HG03097 (cell line): ENCODE results near the gene CHMP1B.
"Not testable (repeated sequence)": the region's sequence is repeated elsewhere in the genome, so short reads cannot be mapped to it uniquely, and the experiment has no call there.

Experiments used
- ATAC-seq: cut with Tn5 transposase; IDR thresholded peaks from one replicate; pipeline ENCODE4 v1.9.1; 2021; ENCODE audit not compliant: unreplicated experiment, low FRiP score

The CHMP1B gene

DNA sequence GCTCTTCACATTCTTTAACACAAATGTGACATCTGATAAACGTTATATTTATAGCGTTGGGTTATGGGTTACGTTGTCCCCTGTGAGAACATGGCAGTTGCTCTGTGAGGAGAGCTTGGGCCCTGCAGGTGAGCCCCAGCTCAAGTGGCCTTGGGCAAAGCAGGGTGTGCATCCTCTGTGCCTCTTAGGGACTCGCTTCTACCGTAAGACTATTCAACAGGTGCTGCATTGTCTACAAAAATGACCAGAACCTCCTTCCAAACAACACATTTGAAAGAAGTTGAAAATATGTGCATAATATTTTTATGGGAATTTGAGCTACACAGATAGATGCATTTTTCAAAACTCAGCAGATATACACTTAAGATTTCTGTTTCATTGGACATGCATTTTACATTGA lies 16.4 kb upstream of the CHMP1B start:
- ATAC-seq, result no peak

DNA sequence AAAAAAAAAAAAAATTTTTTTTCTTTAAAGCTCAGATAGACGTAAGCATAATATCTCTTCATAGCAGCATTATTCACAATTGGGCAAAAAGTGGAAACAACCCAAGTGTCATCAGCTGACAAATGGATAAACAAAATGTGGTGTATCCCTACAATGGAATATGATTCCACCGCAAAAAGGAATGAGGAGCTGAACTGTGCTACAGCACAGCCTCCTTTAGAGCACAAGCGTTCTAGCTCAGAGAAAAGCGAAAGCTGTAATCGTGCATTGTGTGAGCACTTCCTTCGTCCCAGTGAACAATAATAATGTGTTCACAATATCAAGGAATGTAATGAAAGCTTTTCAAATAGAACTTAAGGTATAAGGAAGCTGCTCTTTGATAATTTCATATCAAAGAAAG lies 11.7 kb upstream of the CHMP1B start:
- no peak for ATAC-seq

DNA sequence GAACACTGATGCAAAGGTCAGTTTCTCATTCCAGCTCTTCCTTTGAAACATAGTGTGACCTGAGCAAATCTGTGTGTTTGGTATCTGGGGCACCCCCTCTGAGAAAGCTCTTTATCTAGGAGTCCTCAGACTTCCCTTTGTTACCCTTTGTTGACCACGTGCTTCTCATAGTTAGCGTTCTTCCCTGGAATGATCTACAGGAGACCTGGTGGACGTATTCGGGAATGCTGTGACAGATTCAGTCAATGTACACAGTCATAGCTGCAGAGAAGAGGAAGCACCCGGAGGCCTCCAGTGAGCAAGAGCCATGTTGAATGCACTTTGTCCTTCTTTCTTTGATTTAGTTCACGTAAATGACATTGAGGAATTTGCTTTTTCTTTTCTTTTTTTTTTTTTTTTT lies 10.7 kb upstream of the CHMP1B start:
- ATAC-seq, result no peak

DNA sequence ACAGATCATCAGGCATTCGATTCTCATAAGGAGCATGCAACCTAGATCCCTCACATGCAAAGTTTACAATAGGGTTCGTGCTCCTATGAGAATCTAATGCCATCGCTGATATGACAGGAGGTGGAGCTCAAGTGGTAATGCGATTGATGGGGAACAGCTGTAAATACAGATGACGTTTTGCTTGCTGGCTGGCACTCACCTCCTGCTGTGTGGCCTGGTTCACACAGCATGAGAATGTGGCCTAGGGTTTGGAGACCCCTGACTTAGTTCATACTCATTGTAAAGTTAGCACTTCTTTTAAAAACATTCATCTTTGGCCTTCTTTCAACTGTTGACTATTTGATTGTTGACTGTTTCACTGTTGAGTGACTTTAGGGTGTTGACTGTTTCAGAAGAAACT lies 8.7 kb upstream of the CHMP1B start:
- ATAC-seq, result no peak

DNA sequence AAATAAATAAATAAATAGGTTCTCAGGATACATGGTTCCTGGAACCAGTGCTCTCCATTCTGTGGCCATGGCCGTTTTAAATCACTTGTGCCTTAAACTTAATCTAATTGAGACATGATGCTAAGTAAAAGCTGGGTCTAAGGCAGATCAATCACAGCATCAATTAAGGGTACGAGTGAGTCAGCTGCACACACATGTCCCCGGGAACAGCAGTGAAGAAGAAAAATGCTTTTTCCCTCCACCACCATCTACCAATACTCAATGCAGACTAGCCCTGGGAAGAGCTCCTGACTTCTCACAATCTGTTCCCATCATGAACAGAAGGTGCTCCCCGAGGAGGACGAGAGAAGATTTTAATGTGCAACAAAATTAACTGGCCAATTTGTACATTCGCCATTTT lies 6.8 kb upstream of the CHMP1B start:
- ATAC-seq, result no peak

DNA sequence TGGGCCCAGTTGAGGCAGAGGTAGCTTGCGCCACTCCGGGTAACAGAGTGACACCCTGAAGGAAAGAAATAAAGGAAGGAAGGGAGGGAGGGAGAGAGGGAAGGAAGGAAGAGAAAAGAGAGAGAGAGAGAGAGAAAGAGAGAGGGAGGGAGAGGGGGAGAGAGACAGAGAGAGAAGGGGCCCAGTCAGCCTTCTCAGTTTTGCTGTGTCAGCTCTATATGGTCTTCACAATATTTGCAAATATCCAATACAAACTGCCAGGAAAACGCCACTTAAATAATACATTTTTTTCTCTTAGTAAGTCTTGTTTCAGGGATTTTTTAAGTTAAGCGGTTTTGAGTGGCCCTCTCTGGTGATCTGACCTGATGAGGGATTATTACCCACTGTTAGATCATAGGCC lies 5.6 kb upstream of the CHMP1B start:
- no peak for ATAC-seq

DNA sequence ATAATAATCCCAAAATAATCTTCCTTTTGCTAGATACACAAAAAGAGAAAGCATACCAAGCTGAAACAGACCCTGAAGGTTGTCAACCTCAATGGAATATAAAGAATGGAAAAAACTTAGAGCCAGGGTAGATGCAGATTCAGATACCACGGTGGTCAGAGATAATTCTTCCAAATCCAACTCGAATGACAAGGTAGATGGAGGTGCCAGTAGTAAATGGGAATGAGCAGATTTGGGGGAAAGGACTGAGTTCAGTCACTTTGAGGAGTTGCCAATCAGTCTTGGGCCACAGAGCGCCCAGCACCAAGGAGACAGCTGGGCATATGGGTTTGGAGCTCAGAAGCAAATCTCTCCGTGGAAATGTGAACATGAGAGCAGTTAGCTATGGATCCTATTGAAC lies 3.4 kb upstream of the CHMP1B start:
- ATAC-seq, result no peak

DNA sequence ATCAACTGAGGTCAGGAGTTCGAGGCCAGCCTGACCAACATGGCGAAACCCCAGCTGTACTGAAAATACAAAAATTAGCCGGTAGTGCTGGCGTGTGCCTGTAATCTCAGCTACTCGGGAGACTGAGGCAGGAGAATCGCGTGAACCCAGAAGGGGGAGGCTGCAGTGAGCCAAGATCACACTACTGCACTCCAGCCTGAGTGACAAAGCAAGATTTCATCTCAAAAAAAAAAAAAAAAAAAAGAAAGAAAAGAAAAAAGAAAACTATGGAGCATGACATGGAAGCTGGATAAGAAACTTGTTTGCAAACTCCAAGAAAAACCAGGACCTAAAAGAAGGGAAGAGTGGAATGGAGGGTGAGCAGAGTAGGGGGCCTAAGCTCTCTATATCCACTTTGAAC lies 1.9 kb upstream of the CHMP1B start:
- ATAC-seq, result no peak

DNA sequence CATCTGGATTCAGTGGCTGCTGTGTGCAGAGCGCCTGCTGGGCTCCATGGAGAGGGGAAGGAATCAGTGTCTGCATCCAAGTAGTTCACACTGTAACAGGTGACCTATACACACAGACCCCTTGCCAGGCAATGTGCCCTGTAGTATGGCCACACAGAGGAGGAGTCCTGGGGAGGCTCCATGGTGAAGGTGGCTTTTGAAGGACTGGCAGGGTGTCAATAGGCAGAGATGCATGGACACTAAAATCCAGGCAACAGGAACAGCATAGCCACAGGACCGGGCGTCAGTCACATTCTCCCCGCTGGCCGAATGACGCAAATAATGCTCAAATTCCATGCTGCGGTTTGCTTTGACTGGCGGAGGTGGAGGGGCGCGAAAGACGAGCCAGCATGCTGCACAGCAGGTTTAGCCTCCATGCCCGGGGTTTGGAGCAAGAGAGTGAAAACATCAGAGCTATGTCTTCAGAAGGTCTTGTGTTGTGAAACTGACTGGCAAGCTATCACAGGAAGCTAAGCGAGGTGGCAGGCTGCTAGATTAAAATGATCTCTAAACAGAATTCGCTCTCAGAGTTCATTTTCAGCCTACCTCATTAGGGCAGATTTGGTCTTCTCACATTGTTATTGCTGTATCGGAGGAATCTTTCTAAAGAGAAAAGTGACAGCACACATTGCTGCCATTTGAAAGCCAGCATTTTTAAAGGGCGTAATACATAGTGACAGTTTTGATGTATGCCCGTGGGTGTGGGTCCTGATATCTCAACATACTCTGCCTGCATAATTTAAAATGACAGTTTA lies 1.2 kb upstream of the CHMP1B start:
- no peak for ATAC-seq

DNA sequence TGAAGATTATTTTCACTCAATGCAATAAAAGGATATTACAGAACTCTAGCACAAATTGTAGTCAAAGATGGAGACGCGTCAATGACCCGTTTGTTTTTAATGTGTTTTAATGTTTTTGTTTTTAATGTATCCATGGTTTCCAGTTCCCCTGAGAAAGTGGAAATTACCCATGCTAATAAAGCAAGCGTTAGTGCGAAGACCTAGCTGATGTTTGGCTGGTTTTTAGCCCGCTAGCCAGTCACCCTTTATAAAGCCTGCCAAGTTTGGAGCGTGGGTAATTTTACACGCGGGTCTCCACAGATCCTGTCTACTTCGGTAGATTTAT lies 430 bp upstream of the CHMP1B start:
- peak; percentile 32 for ATAC-seq

DNA sequence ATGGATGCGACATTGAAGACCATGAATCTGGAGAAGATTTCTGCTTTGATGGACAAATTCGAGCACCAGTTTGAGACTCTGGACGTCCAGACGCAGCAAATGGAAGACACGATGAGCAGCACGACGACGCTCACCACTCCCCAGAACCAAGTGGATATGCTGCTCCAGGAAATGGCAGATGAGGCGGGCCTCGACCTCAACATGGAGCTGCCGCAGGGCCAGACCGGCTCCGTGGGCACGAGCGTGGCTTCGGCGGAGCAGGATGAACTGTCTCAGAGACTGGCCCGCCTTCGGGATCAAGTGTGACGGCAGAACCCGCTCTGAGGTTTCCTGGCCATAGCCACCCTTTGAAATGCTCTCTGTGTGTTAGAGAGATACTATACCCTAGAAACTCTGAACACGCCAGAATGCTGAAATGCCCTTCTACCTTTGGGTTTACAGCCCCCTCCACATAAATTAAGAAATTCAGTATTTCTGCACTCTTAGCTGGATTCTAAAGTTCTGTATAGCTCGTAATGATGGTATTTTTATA lies 659 bp downstream of the CHMP1B start:
- ATAC-seq, result peak; percentile 28

DNA sequence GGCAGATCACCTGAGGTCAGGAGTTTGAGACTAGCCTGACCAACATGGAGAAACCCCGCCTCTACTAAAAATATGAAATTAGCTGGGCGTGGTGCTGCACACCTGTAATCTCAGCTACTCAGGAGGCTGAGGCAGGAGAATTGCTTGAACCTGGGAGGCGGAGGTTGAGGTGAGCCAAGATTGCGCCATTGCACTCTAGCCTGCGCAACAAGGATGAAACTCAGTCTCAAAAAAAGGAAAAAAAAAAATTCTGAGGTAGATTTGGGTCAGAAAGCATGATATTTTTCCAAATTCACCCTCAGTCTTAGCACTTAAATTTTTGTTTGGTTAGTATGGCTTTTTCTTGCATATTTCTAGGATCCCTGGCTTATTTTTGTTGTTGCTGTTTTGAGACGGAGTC lies 3.3 kb downstream of the CHMP1B start:
- not testable (repeated sequence) for ATAC-seq

DNA sequence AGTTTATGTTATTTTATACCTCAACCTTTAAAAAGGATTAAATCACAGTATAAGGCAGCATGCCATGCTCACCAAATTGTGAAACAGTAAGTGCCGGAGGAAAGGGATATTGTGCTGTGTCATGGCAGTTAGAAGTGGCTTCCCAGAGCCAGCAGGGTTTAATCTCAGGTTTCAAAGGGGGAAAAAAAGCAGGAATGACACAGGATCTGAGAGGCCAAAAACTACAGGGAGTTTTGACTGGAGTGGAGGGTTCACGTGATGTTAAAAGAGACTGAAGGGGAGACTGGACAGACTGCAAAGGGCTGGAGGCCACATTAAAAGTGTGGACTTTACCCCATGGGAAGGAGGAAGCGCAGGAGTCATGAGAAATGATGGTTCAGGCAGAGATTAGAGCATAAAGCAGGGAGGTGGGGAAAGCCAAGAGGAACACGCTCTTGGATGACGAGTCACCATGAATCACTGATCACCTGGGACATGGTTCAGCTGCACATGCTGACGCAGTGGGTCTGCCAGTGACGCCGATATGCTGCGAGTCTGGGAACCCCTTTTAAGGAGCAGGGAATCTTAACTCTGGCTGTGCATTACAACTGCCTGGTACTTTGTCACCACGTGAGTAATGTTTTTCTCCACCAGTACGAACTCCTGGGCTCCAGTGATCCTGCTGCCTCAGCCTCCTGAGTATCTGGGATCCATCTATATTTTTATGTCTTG lies 6.1 kb downstream of the CHMP1B start:
- ATAC-seq, result no peak

DNA sequence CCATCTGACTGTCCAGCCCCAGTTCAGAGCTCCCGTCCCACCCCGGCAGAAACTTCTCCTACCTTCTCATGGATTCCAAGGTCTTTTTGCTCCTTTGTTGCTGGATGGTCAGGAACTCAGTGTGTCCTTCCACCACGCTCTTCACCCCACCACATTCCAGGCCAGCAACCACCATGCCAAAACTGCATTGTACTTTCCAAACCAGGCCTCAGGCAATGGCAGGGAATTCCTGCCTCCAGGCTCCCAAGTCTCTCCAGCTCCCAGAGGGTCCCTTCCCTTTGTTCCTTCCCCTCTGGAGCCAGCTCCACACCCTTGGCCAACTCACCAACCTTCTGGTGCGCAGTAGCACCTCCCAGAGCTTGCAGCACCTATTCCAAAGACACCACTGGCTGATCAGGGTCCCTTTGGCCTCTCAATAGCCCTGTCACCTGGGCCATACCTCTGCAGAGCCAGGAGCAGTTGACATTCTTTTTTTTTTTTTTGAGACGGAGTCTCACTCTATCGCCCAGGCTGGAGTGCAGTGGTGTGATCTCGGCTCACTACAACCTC lies 8.1 kb downstream of the CHMP1B start:
- ATAC-seq, result no peak

DNA sequence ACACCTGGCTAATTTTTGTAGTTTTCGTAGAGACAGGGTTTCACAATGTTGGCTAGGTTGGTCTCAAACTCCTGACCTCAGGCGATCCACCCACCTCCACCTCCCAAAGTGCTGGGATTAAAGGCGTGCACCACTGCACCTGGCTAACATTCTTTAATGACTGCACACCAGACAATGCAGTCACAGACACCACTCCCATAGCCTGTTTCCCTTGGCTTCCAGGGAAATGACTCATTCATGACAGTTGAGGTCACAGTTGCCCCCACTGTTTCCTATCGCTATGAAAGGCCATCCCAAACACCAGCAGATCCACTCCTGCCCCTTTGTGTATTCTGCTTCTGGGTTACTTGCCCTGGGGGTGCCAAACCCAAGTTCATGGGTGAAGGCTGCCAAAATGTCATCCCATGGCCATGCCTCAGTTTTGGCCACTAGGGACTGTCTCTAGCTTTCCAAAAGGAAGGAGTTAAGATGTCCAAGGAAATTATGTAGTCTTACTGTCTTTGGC lies 8.7 kb downstream of the CHMP1B start:
- ATAC-seq, result no peak

DNA sequence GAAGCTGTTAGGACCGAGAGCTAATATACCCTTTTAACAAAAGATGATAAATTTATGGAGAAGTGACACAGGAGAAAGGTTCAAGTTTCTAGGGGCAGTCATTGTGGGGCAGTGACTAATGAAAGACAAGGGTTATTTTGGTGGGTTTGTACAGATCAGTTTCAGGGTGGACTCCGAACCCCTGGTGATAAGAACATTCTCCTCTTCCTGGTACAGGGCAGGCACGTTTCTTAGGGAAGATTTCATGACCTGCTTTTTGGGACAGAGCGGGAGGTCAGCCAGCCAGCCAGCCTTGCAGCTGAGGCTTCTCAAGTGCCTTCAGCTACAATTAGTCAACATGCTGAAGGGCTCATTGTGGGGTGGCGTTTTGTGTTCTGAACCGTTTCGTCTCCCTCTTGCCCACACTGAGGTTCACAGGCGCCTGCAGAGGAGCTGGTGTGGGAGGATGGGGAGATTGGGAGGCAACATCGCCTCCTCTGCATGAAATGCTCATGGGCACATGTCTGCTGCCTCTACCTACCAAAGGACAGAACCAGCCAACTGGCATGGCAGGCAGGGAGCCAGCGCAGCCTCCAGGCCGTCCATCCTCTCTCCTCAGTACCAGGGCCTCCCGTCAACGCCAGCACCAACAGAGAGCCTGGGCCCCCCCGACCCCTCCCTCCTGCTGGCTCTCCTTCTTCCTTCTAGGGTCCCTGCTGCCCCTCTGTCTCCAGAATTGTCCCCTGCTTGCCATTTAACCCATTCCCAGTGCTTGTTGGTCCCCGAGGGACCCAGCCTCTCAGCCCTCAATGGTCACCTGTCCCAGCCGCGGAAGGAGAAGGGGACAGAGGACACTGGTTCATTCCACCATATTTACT lies 9.6 kb downstream of the CHMP1B start:
- no peak for ATAC-seq

DNA sequence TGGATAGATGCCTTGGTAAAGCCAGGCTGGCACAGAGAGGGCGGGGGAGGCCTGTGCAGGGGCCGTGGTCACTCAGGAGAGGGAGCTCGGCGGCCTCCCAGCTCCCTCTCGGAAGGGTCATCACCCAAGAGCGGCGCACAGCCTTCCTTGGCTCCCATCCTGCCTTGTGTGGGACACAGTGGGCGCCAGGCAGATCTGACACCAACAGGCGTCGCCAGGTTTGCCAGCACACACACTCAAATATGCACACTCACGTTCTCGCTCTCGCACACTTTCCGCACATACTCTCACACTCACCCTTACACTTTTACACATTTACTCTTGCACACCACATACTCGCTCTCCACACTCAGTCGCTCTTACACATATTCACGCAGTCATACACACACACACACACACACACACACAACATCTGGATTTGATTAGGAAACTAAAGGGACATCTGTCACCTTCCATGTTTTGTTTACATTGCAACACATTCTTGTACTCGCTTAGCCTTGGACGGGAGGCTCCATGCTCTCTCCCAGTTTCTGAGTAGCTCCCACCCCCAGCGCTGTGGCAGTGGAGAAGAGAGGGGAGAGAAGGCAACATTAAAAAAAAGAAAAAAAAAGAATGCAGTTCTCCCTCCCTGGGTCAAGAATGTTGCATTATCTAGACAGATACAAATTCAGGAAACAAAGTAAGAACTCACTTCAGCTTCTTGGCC lies 10.5 kb downstream of the CHMP1B start:
- ATAC-seq, result no peak

DNA sequence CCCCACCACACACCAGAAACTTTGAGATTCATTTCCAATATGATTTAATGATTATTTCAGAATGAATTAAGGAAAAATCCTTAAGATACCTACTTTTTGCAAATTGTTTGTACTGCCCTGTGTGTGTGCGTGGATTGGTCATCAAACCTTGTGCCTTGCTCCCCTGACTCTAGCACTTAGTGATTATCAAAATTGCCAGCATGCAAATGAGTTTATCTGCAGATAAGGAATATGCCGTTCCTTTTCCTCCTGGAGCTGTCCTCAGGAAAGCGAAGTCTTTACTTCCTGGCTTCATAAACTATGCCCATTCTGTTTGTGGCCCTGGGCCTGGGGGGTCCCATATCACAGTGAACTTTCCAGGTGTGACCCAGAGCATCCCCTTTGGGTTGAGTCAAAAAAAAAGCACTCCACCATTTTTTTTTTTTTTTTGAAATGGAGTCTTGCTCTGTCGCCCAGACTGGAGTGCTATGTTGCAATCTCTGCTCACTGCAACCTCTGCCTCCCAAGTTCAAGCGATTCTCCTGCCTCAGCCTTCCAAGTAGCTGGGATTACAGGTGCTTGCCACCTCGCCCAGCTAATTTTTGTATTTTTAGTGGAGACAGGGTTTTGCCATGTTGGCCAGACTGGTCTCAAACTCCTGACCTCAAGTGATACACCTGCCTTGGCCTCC lies 11.4 kb downstream of the CHMP1B start:
- ATAC-seq, result no peak

DNA sequence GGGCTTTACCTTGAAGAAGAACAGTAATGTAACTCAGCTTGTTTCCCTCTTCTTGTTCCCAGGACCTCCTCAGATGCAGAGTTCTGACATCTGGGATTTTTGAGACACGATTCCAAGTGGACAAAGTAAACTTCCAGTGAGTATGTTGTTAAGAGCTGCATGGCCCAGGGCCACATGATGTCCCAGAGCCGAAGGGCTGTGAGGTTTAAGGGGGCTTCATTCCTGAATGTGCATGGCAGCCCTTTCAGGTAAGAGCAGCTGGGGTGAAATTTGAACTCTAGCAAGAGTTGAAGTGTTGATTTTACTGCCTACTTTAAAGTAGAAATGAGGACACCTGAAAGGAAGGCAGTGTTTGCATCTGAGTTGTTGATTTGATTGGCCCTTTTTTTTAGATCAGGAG lies 13.3 kb downstream of the CHMP1B start:
- ATAC-seq, result no peak

DNA sequence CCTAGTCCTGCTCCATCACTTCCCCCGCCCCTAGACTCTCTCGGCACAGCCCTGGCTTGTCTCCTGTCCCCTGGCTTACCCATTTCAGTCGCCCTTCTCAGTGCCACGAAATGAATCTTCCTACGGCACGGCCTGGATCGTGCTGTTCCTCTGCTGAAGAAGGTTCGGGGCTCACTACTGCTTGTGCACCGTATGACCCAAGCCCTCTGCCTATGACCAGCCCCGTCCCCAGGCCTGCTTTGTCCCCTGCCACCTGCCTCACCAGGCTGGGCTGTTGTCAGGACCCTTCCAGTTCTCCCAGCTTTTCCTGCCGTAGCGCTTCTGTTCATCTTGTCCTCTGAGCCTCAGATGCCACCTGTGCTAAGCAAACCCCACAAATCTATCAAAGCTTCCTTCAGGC lies 13.9 kb downstream of the CHMP1B start:
- ATAC-seq, result no peak
